Measurements from ENCODE around the gene ELAVL3.
A peak's percentile ranks its signal among the peaks of the same experiment; 100 is the strongest.

Gene ELAVL3

GRCh38 chr19:11480715-11481533, at the start of gene ELAVL3:
Gene ELAVL3 (minus strand): TSS chr19:11481046. CDS start chr19:11480608, 438 bp downstream.
- Histone ChIP-seq H3K4me1 (ENCODE audit: insufficient read depth, low read length) (no peaks in the 10 kb centered on the region), H3K79me2 (ENCODE audit: insufficient read depth, low read length) (no peaks in the 10 kb centered on the region), H3K9me3 (ENCODE audit: insufficient read depth, low read length, severe bottlenecking) (no peaks in the 10 kb centered on the region), H3K4me2 (ENCODE audit: insufficient read depth, low read length) (no peak within 1 kb of the TSS), H3K9ac (ENCODE audit: low read depth, low read length) (no peak within 1 kb of the TSS), H3K27me3 (ENCODE audit: insufficient read depth, low read length, poor library complexity) (no peaks in the 10 kb centered on the region), H2AFZ (ENCODE audit: low read depth, low read length) (no peak within 1 kb of the TSS), H4K20me1 (ENCODE audit: insufficient read depth, low read length) (no peaks in the 10 kb centered on the region; the same call in 1 of the 2 replicates), H3K27ac (ENCODE audit: low read length) (no peak within 1 kb of the TSS), H3K4me3 (ENCODE audit: low read depth in 1 of 2, low read length in 2 of 2) (no peak within 1 kb of the TSS), H3K36me3 (ENCODE audit: insufficient read depth, low read length) (peaks cover 10% of the 10 kb centered on the region)
- ATAC-seq (ENCODE audit: insufficient read depth, low read depth) (no peak), DNase-seq (no peak)
- TF ChIP-seq EZH2 (IDR thresholded peaks at IDR 0.05; ENCODE audit: borderline replicate concordance, low read depth, low read length, severe bottlenecking), result no peak
- TF ChIP-seq, protein P1, sequence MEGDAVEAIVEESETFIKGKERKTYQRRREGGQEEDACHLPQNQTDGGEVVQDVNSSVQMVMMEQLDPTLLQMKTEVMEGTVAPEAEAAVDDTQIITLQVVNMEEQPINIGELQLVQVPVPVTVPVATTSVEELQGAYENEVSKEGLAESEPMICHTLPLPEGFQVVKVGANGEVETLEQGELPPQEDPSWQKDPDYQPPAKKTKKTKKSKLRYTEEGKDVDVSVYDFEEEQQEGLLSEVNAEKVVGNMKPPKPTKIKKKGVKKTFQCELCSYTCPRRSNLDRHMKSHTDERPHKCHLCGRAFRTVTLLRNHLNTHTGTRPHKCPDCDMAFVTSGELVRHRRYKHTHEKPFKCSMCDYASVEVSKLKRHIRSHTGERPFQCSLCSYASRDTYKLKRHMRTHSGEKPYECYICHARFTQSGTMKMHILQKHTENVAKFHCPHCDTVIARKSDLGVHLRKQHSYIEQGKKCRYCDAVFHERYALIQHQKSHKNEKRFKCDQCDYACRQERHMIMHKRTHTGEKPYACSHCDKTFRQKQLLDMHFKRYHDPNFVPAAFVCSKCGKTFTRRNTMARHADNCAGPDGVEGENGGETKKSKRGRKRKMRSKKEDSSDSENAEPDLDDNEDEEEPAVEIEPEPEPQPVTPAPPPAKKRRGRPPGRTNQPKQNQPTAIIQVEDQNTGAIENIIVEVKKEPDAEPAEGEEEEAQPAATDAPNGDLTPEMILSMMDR (IDR thresholded peaks at IDR 0.05; ENCODE audit: borderline replicate concordance, extremely low read depth, low read length, poor library complexity, severe bottlenecking), result no peak

- no peak overlapping the region for H3K4me3 ChIP-seq (ENCODE audit: low read depth in 1 of 2, low read length in 2 of 2)
- ATAC-seq (ENCODE audit: insufficient read depth, low read depth), result no peak
- peak; percentile 44 for DNase-seq
- H3K36me3 ChIP-seq (ENCODE audit: insufficient read depth, low read length), result peaks cover 5% of the 10 kb centered on the region; the same call in 1 of the 2 replicates
- no peak overlapping the region for H3K4me2 ChIP-seq (ENCODE audit: insufficient read depth, low read length)
- no peaks in the 10 kb centered on the region for H4K20me1 ChIP-seq (ENCODE audit: insufficient read depth, low read length)
- peaks cover 22% of the 10 kb centered on the region for H3K79me2 ChIP-seq (ENCODE audit: insufficient read depth, low read length)
- no peaks in the 10 kb centered on the region for H3K27me3 ChIP-seq (ENCODE audit: insufficient read depth, low read length, poor library complexity)
- no peaks in the 10 kb centered on the region for H3K9me3 ChIP-seq (ENCODE audit: insufficient read depth, low read length, severe bottlenecking)
- no peak overlapping the region for H2AFZ ChIP-seq (ENCODE audit: low read depth, low read length)
- peaks cover 23% of the 10 kb centered on the region for H3K4me1 ChIP-seq (ENCODE audit: insufficient read depth, low read length)
- H3K27ac ChIP-seq (ENCODE audit: low read length), result no peak overlapping the region
- TF ChIP-seq, protein P1 (IDR thresholded peaks at IDR 0.05; ENCODE audit: borderline replicate concordance, extremely low read depth, low read length, poor library complexity, severe bottlenecking), result peak; percentile 44
- no peak for TF ChIP-seq EZH2 (IDR thresholded peaks at IDR 0.05; ENCODE audit: borderline replicate concordance, low read depth, low read length, severe bottlenecking)
- H3K9ac ChIP-seq (ENCODE audit: low read depth, low read length), result no peak overlapping the region
Observed at GRCh38 chr19:11530432-11530831, 49.6 kb upstream of the ELAVL3 start.

DNA sequence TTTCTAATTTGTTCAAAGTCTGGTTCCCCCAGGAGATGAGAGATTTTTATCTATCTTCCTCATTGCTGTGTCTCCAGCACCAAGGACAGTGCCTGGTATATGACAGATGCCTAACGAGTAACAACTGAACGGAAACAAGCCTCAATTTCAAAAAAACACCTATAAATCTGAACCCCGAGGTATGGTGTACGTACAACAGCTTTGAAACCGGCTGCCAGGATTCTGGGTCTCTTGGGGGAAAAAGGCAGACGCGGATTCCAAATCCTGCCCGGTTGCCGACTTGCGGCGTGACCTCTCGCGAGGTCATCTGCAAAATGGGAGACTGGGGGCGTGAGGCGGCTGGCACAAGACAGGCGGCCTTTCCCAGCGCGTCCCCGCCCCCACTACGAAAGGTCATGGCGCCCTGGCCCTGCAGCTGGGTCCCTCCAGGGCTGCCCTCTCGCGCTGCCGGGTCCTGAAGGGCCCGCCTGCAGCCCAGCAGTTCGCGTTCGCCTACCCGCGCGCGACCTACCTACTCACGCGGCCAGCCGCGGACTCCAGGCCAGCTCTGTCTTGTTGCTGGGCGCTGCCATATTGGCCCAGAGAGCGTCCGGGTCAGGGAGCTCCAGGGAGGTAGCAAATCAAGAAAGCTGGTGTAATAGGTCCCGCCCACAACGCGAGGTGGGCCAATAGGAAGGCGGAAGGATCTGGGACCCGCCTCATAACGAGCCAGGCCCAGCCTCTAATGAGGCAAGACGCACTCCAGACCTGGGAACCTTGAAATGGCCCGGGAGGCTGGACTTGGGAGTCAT, 47.9 kb upstream of the ELAVL3 start, which contains the start of gene ECSIT:
Gene ECSIT (minus strand): TSS at position 584 of the 791 bp plus-strand sequence. CDS start 9,964 bp downstream, outside the sequence.
- Histone ChIP-seq H3K79me2 (ENCODE audit: insufficient read depth, low read length) (peaks cover 27% of the 10 kb centered on the region), H3K9ac (ENCODE audit: low read depth, low read length) (peak within 1 kb of the TSS; percentile 66), H3K9me3 (ENCODE audit: insufficient read depth, low read length, severe bottlenecking) (no peaks in the 10 kb centered on the region), H4K20me1 (ENCODE audit: insufficient read depth, low read length) (no peaks in the 10 kb centered on the region), H3K4me2 (ENCODE audit: insufficient read depth, low read length) (peak within 1 kb of the TSS; percentile 78), H3K27ac (ENCODE audit: low read length) (peak within 1 kb of the TSS; percentile 77), H3K36me3 (ENCODE audit: insufficient read depth, low read length) (peaks cover 8% of the 10 kb centered on the region; the same call in 1 of the 2 replicates), H3K4me1 (ENCODE audit: insufficient read depth, low read length) (peaks cover 23% of the 10 kb centered on the region), H3K4me3 (ENCODE audit: low read depth in 1 of 2, low read length in 2 of 2) (peak within 1 kb of the TSS; percentile 73 to 77), H2AFZ (ENCODE audit: low read depth, low read length) (peak within 1 kb of the TSS; percentile 81), H3K27me3 (ENCODE audit: insufficient read depth, low read length, poor library complexity) (no peaks in the 10 kb centered on the region)
- ATAC-seq (ENCODE audit: insufficient read depth, low read depth), result peak; percentile 99
- TF ChIP-seq EZH2 (IDR thresholded peaks at IDR 0.05; ENCODE audit: borderline replicate concordance, low read depth, low read length, severe bottlenecking), result no peak
- TF ChIP-seq, protein P1 (IDR thresholded peaks at IDR 0.05; ENCODE audit: borderline replicate concordance, extremely low read depth, low read length, poor library complexity, severe bottlenecking), result no peak
- DNase-seq, result peak; percentile 97
